Epidermal melanocyte (primary cell): ENCODE results near the gene NAA35.
"Not testable (repeated sequence)": the region's sequence is repeated elsewhere in the genome, so short reads cannot be mapped to it uniquely, and the experiment has no call there.

ENCODE experiments used
- DNase-seq: peaks from one replicate; pipeline ENCODE4 v3.0.0; 2011; ENCODE audit warnings: low spot score; ENCODE audit not compliant: insufficient read length

NAA35 gene

GRCh38 chr9:85940832-85941621 is at the start of gene NAA35:
Gene NAA35, plus strand, starts transcription at chr9:85941146. Its CDS starts 1,014 bp downstream, at chr9:85942160.
- peak; percentile 97 for DNase-seq

- DNase-seq, result no peak
These were observed 48.5 kb upstream of the NAA35 start for GRCh38 chr9:85892401-85892800.

DNA sequence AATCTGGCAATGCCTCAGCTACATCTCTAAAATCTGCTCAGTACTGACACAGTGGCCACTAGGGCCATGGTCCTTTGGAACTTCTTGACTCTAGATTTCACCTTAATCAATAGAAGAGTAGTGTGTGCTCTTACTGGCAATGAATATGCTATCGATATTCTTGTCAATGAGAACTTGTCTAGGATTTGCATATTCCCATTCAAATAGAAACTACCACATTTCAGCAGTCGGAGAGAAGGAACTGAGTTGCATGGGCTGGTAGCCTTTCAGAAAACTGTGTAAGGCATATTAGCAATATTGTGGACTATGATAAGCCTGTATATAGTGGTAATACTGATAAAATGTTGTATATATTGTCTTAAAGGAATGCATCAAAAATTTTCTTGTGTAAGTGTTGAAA is 45.3 kb upstream of the NAA35 start:
- DNase-seq, result no peak

DNA sequence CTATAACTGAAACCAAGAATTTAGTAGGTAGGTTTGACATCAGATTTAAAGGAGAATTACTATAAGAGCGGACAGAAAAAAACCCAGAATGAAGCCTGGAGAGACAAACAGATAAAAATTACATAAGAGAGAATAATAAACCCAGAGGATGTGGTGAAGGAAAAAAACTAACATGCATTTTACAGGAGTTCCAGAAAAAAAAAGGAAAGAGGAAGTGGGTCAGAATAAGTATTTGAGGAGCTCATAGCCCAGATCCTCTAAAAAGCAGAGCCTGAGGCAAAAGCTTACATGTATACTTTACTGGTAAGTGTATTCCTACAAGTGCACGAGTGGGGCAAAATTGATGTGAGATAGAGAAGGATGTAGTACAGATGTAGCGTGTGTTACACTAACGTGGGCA is 43.1 kb upstream of the NAA35 start:
- DNase-seq, result no peak

DNA sequence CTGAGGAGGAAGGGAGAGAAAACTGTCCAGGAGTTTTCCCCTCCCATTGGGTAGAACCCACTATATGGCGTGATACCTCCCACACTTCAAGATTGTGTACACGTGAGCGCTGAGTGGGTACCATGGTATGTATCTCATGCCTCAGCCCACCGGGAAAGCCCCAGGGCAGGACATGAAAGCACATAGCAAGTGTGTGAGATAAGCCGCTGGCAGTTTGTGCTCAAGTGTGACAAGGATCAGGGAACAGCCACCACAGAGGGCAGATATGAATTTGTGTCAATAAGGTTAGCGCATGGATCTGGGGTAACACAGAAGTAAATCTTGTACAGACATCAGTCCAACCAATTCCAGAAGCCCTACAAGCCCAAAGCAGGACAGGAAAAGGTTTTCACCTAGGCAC is 42.6 kb upstream of the NAA35 start:
- DNase-seq, result no peak

DNA sequence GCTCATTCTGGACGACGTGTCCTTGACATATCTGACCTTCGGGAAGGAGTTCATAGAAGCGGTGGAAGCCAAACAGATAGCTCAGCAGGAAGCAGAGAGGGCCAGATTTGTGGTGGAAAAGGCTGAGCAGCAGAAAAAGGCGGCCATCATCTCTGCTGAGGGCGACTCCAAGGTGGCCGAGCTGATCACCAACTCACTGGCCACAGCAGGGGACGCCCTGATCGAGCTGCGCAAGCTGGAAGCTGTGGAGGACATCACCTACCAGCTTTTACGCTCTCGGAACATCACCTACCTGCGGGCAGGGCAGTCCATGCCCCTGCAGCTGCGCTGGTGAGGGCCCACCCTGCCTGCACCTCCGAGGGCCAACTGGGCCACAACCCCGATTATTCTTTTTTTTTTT is 41.6 kb upstream of the NAA35 start:
- no peak for DNase-seq

GRCh38 chr9:85900504-85901201 is 40.3 kb upstream of the NAA35 start:
- DNase-seq, result no peak

DNA sequence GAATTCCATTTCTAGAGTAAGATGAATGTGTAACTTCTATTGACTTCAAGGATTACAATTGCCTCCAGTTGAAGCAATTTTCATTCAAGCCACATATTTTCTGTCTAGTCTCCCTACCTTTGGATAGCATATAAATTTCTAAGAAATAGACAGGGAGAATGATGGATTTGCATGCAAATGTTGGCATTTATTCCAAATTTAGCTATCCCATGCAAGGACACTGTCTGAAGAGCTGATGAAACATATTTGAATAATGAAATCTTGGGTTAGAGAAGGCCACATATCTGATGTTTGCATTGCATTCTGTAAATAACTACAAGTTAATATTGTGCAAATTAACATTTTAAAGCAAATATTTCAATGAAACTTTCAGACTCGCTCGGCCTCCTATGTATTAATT is 36.0 kb upstream of the NAA35 start:
- no peak for DNase-seq

GRCh38 chr9:85905957-85906356 is 35.0 kb upstream of the NAA35 start:
- no peak for DNase-seq

DNA sequence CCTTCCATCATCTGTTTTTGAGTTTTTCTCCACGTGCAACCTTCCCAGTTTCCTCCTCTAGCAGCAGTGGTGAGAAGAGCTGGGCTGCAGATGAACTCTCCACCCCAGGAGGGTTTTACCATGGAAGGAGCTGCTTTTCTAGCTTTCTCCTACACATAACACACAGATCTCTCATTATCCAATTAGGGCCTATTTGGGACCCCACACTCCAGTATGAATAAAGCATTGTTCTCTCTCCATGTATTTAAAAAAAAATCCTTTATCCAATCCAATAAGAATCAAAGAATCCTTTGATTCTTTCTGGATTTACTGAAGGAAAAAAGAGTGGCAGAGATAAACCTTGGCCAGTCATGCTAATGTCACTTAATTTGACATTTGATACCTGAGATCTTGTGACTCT is 31.6 kb upstream of the NAA35 start:
- peak; percentile 54 for DNase-seq

DNA sequence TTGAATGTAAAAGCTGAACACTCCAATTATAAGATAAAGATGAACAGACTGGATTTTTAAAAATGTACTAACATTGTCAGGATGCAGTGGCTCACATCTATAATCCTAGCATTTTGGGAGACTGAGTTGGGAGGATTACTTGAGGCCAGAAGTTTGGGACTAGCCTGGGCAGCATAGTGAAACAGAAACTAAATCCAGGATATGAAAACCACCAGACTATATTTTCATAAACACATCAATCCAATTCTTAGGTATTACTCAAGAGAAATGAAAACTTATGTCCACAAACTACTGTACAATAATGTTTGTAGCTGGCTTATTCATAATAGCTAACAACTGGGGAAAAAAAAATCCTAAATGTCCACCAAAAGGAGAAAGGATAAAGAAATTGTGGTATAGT is 26.8 kb upstream of the NAA35 start:
- no peak for DNase-seq

DNA sequence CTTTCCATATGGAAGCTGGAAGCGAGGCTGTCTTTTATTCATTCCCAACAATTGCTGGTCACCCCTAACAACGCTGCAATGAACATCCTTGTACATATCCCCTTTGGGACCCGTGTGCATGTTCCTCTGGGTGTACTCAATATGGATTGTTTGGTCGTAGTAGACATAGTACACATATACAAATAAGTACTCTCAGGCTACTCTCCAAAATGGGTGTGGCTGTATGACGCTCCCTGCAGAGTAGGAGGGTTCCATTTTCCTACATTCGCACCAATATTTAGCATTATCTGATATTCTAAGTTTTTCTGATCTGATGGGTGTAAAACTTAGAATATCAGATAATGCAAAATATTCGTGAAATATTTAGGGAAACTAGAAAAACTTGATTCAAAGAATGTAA is 23.2 kb upstream of the NAA35 start:
- no peak for DNase-seq

- DNase-seq, result no peak
These were observed 15.5 kb upstream of the NAA35 start for GRCh38 chr9:85925493-85925892.

GRCh38 chr9:85927076-85927475 is 13.9 kb upstream of the NAA35 start:
- no peak for DNase-seq

GRCh38 chr9:85931495-85931894 is 9.5 kb upstream of the NAA35 start:
- DNase-seq, result no peak

GRCh38 chr9:85935950-85936349 is 5.0 kb upstream of the NAA35 start:
- not testable (repeated sequence) for DNase-seq

GRCh38 chr9:85940275-85940831 is 593 bp upstream of the NAA35 start:
- no peak for DNase-seq

- no peak for DNase-seq
These were observed 635 bp downstream of the NAA35 start for GRCh38 chr9:85941622-85941940.

DNA sequence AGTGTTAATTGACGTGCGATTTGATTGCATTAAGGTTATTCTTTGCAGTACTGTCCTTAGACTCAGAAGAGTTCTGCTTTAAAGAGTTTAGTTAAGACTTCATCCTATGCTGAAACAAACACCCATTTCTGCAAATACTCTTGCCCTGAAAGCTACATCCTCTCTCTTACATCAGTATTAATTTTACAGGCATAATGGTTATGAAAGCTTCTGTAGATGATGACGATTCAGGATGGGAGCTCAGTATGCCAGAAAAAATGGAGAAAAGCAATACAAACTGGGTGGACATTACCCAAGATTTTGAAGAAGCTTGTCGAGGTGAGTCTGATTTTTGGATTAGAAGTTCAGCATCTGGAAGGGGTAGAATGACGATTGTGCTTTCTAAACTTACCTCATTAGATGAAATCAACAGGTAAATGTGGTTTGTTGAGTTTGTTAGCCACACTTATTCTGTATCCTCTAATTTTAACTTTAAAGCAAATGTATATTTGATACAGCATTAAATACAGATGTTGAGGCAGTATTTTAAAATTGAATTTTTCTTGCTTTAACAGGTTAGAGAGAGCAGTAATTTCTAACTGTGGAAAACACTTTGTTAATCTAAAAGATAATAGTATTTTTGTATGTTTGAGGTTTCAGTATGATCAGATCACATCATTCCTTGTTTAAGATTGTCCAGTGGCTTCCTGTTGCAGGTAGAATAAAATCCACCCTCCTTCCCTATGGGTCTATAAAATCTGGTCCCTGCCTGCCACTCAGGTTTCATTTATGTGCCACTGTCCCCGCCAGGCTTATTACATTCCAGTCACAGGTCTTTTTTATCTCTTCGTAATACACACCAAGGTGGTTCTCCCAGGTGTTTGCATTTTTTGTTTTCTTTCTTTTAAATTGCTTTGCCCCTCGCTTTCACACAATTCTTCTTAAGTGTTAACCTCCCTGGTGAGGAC is 1.3 kb downstream of the NAA35 start:
- no peak for DNase-seq

DNA sequence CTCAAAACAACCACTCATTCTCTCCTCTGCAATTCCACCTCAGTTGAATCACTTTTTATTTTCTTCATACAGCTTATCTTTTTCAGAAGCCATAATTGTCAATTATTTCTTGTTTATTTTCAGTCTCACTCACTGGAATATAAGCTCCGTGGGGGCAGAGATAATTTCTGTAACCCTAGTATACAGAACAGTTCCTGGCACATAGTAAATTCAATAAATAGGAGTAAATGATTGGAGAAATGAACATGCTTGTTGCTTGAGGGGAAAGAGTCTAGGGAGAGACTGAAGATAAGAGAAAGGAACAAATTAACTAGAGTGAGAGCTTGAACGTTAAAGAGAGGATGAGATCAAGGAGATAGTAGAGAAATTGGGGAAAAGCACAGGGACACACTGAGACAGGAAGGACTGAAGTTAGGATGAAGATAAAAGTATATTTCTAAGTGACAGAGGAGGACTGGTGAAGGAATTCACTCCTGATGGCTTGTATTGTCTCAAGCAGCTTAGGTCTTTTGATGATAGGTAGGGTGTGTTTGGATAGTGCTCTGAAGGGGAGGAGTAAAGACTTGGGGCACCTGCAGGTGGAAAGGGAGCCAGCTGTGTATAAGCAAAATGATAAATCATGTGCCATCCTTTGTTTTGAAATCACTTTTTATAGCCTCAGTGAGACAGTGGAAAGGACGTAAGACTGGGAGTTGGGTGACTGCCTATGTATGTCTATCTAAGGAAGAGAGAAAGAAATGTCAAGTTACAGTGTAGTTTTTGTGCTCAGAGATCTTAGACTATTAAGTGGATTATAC is 2.2 kb downstream of the NAA35 start:
- DNase-seq, result no peak
